Heart left ventricle (tissue), 16 donors: ENCODE measurements around the gene RGS16. TPM values are rescaled to one million over a fixed set of nuclear protein-coding genes. Genes with fewer than 3 reads are reported as not detected.

Experiments used
- ATAC-seq, 4 donors: fragments of 200-7000 bp; cut with Tn5 transposase; one replicate each; pipeline ENCODE4 v1.9.1; 2020 to 2022; ENCODE audit warnings: moderate library complexity in 4 of 4, mild to moderate bottlenecking in 3 of 4, moderate number of reproducible peaks in 1 of 4
- DNase-seq, 5 donors: peaks; one replicate each; pipeline ENCODE4 v3.0.0-alpha.2; 2020
- H3K27ac ChIP-seq, 12 donors: fragments of 200-600 bp; sonication (generic) in 4 of 12; one replicate each; pipeline versions ENCODE4 v1.5.0 to v1.8.0; 2016 to 2022; ENCODE audit warnings: mild to moderate bottlenecking in 2 of 12
- H3K27me3 ChIP-seq, 9 donors: fragments of 200-600 bp; sonication (generic) in 2 of 9; one replicate each; pipeline versions ENCODE4 v1.5.1 to v1.8.0; 2016 to 2022; ENCODE audit warnings: mild to moderate bottlenecking in 3 of 9
- H3K36me3 ChIP-seq, 9 donors: fragments of 200-600 bp; sonication (generic) in 2 of 9; one replicate each; pipeline versions ENCODE4 v1.5.0 to v1.8.0; 2018 to 2022; ENCODE audit warnings: mild to moderate bottlenecking in 2 of 9
- H3K4me1 ChIP-seq, 12 donors: fragments of 200-600 bp; sonication (generic) in 4 of 12; one replicate each; pipeline versions ENCODE4 v1.5.0 to v1.8.0; 2016 to 2022; ENCODE audit warnings: mild to moderate bottlenecking in 3 of 12
- H3K4me3 ChIP-seq, 12 donors: fragments of 200-600 bp; sonication (generic) in 4 of 12; one replicate each; pipeline versions ENCODE4 v1.5.0 to v1.8.0; 2017 to 2022; ENCODE audit warnings: mild to moderate bottlenecking in 9 of 12, moderate library complexity in 4 of 12
- H3K9me3 ChIP-seq, 12 donors: fragments of 200-600 bp; sonication (generic) in 4 of 12; one replicate each; pipeline versions ENCODE4 v1.5.0 to v1.8.0; 2016 to 2022; ENCODE audit warnings: mild to moderate bottlenecking in 1 of 12
- POLR2A ChIP-seq, 2 donors: fragments of 450-650 bp; IDR thresholded peaks; one replicate each; pipeline ENCODE4 v1.6.1; 2017; ENCODE audit warnings: antibody characterized with exemption in 2 of 2, mild to moderate bottlenecking in 2 of 2, moderate library complexity in 2 of 2
- intact Hi-C, 10 donors: fragments of 100-400 bp; cut with DNase I; formaldehyde crosslinking; loops; one replicate each; pipeline versions ENCODE4 v1.11.1 to v1.14.2; 2022
- polyA plus RNA-seq, 2 donors: library from polyadenylated mRNA; stranded (reverse); fragments of 200-250 nt; gene quantifications; one replicate each; pipeline ENCODE4 v1.2.3, GENCODE V29; 2013
- total RNA-seq, 9 donors: library from RNA; depleted of rRNA in 2 of 9; stranded (reverse); fragments of >200 nt in 2 of 9; fragmentation: NEBNext Ultra II Directional in 3 of 9; extraction: Animal tissue kit (Norgen Biotek cat#: 25700) in 3 of 9; gene quantifications; one replicate each; pipeline versions ENCODE4 v1.1.0 to v1.2.4, GENCODE V29; 2016 to 2023
- TF ChIP-seq, protein P1 (sequence below), 12 donors: fragments of 200-600 bp; sonication (generic) in 4 of 12; IDR thresholded peaks; one replicate each; pipeline versions ENCODE4 v1.5.0 to v1.8.0; 2018 to 2022; ENCODE audit warnings: antibody characterized with exemption in 12 of 12, mild to moderate bottlenecking in 5 of 12
- donor health status: ischemic (EF 13 %, LVEDD 7.1; RV severe dilation, severe dysfunction).
- donor health status: healthy with polysubstance abuse.
- donor health status: DM: no; HTN: yes; CAD: no.
- donor health status: DM: no; HTN: no; CAD: no.
- donor health status: ischemic (EF 25% LVEDD 6.9; RV normal size, moderate dysfunction).
- donor health status: ischemic (EF 25% LVEDD 5.7; RV mildly dilated, moderate dysfunction).
- donor health status: healthy.
- donor health status: DM: yes; HTN: yes; CAD: no.
- donor health status: ischemic (EF 35%, LVEDD 5.7; RV mildly dilated, moderate dysfunction).
- donor health status: nonischemic (EF 11% LVEDD 7.7; RV severe dilation, severe dysfunction).
- donor health status: DM: yes; HTN: yes; CAD: no.
- donor health status: PGD.
- donor health status: ischemic (EF 29% LVEDD 5.4; RV normal size, mild dysfunction).
- donor health status: nonischemic (EF 23%, LVEDD 6.1; RV moderate dilation, normal function).

RGS16 gene
- total and polyA plus RNA-seq, 11 donors: 0.75 to 9.3 (median 2.1) TPM

DNA sequence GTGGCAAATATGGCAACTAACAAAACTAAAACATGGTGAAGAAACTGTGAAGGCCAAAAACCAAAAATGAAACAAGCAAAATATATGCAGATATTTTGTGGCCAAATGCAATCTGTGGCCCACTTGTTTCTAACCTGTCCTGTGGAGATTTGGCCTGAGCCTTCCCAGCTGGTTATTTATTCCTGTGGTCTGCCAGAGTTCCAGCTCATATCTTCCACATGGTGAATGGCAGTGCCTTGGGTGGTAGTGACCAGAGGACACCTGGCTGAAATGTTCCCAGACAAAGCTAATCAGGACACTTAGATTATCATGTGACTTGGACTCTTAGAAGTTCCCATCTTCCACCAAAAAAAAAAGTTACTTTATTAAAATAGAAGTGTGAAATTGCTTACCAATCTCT is 54.8 kb downstream of the RGS16 start:
- H3K27me3 ChIP-seq: peaks cover 0 to 3% (median 0%) of the 10 kb centered on the region in 9 donors
- no peak for ATAC-seq

More for the DNA sequence above, 54.8 kb downstream of the RGS16 start:
- H3K36me3 ChIP-seq: no peaks in the 10 kb centered on the region
- no peak overlapping the region for H3K27ac ChIP-seq
- no peak overlapping the region for H3K4me3 ChIP-seq
- no peaks in the 10 kb centered on the region for H3K4me1 ChIP-seq
- DNase-seq: no peak
- intact Hi-C loops: no loop called here
- TF ChIP-seq, protein P1, sequence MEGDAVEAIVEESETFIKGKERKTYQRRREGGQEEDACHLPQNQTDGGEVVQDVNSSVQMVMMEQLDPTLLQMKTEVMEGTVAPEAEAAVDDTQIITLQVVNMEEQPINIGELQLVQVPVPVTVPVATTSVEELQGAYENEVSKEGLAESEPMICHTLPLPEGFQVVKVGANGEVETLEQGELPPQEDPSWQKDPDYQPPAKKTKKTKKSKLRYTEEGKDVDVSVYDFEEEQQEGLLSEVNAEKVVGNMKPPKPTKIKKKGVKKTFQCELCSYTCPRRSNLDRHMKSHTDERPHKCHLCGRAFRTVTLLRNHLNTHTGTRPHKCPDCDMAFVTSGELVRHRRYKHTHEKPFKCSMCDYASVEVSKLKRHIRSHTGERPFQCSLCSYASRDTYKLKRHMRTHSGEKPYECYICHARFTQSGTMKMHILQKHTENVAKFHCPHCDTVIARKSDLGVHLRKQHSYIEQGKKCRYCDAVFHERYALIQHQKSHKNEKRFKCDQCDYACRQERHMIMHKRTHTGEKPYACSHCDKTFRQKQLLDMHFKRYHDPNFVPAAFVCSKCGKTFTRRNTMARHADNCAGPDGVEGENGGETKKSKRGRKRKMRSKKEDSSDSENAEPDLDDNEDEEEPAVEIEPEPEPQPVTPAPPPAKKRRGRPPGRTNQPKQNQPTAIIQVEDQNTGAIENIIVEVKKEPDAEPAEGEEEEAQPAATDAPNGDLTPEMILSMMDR (IDR thresholded peaks at IDR 0.05): no peak
- no peak for TF ChIP-seq POLR2A (IDR thresholded peaks at IDR 0.05)
- H3K9me3 ChIP-seq: peaks cover 0 to 12% (median 2%) of the 10 kb centered on the region in 12 donors

Other genes starting within 250 kb of the RGS16 start
- gene GLUL, start 212.6 kb downstream of the RGS16 start, total RNA-seq: 100 to 1,000 TPM; 276 to 965 (median 520) TPM
- 1,000 to 10,000 TPM in 1 of 2 donors, 10 to 100 TPM in 1; 92.6 to 1,145 TPM for gene GLUL, start 212.6 kb downstream of the RGS16 start, polyA plus RNA-seq
- gene TEDDM1, start 203.7 kb downstream of the RGS16 start, total RNA-seq: not detected
- gene TEDDM1, start 203.7 kb downstream of the RGS16 start, polyA plus RNA-seq: not detected
- not detected for gene RGSL1, start 154.2 kb downstream of the RGS16 start, total RNA-seq
- not detected for gene RGSL1, start 154.2 kb downstream of the RGS16 start, polyA plus RNA-seq
- gene RNASEL, start 15.1 kb downstream of the RGS16 start, total RNA-seq: 1 to 10 TPM; 2.0 to 6.3 (median 3.0) TPM
- 1 to 10 TPM; 1.4 to 1.9 TPM for gene RNASEL, start 15.1 kb downstream of the RGS16 start, polyA plus RNA-seq
- gene RGS8, start 80.2 kb upstream of the RGS16 start, total RNA-seq: under 1 TPM in 3 of 9 donors, not detected in 6; 0.05 to 0.23 (median 0.11) TPM
- gene RGS8, start 80.2 kb upstream of the RGS16 start, polyA plus RNA-seq: not detected
- gene NPL, start 185.4 kb upstream of the RGS16 start, total RNA-seq: 10 to 100 TPM in 2 of 9 donors, 1 to 10 TPM in 7; 1.4 to 62.7 (median 3.0) TPM
- gene NPL, start 185.4 kb upstream of the RGS16 start, polyA plus RNA-seq: 1 to 10 TPM; 2.0 to 2.3 TPM
- gene DHX9, start 235.0 kb upstream of the RGS16 start, total RNA-seq: 10 to 100 TPM; 42.0 to 69.4 (median 60.9) TPM
- 10 to 100 TPM; 22.6 to 82.9 TPM for gene DHX9, start 235.0 kb upstream of the RGS16 start, polyA plus RNA-seq